GM23248 (cell line): ENCODE data around the gene ZNF638.

Experiments used
- EZH2 ChIP-seq: fragments of 200-600 bp; sonication (generic); IDR thresholded peaks from 2 replicates; pipeline ENCODE4 v1.6.1; 2018; ENCODE audit warnings: antibody characterized with exemption, mild to moderate bottlenecking; ENCODE audit not compliant: insufficient read depth, poor library complexity, severe bottlenecking
- EZH2phosphoT487 ChIP-seq: fragments of 200-600 bp; sonication (generic); IDR thresholded peaks from 2 replicates; pipeline ENCODE4 v1.6.1; 2018; ENCODE audit warnings: antibody characterized with exemption, moderate library complexity, mild to moderate bottlenecking, low read depth; ENCODE audit not compliant: insufficient read depth

- TF ChIP-seq EZH2phosphoT487 (no peak), EZH2 (no peak)
These were observed 142.6 kb downstream of the ZNF638 start for GRCh38 chr2:71474116-71474743.
